SIG-M5 treated with dmso at 0.1 percent for 504 hours (cell line): ENCODE data around the gene IRGQ.
"Not testable (repeated sequence)": the region's sequence is repeated elsewhere in the genome, so short reads cannot be mapped to it uniquely, and the experiment has no call there.

Experiments
- DNase-seq: peaks from one replicate; lab custom pipeline; 2025; ENCODE audit not compliant: unreplicated experiment; lab: John Stamatoyannopoulos, UW

Gene IRGQ

GRCh38 chr19:43625918-43626579, 30.1 kb upstream of the IRGQ start:
- DNase-seq, result peak; percentile 24

- DNase-seq, result peak; percentile 35
Measured at GRCh38 chr19:43624933-43625332, 29.0 kb upstream of the IRGQ start.

GRCh38 chr19:43623889-43624670, 28.1 kb upstream of the IRGQ start:
- no peak for DNase-seq

GRCh38 chr19:43622956-43623355, 27.0 kb upstream of the IRGQ start:
- DNase-seq, result no peak

- DNase-seq, result no peak
Measured at GRCh38 chr19:43622070-43622469, 26.1 kb upstream of the IRGQ start.

GRCh38 chr19:43620061-43621001, 24.4 kb upstream of the IRGQ start:
- no peak for DNase-seq

- DNase-seq, result peak; percentile 77
Measured at GRCh38 chr19:43619262-43620060, 23.5 kb upstream of the IRGQ start, which contains the start of gene ZNF428. ZNF428 (minus strand) TSS chr19:43619629; CDS start chr19:43614304, 5,325 bp downstream.

- peak; percentile 66 for DNase-seq
Measured at GRCh38 chr19:43618921-43619261, 23.0 kb upstream of the IRGQ start.

GRCh38 chr19:43616954-43617353, 21.0 kb upstream of the IRGQ start:
- no peak for DNase-seq

GRCh38 chr19:43616306-43616705, 20.4 kb upstream of the IRGQ start:
- DNase-seq, result no peak

GRCh38 chr19:43612374-43612773, 16.4 kb upstream of the IRGQ start:
- no peak for DNase-seq

GRCh38 chr19:43611788-43612187, 15.9 kb upstream of the IRGQ start, which contains the start of gene SRRM5:
SRRM5 (plus strand) TSS chr19:43612088; CDS start chr19:43612122, 34 bp downstream.
- DNase-seq, result no peak

GRCh38 chr19:43610493-43610892, 14.6 kb upstream of the IRGQ start:
- no peak for DNase-seq

- DNase-seq, result no peak
Measured at GRCh38 chr19:43609872-43610271, 13.9 kb upstream of the IRGQ start.

GRCh38 chr19:43607238-43608205, 11.6 kb upstream of the IRGQ start:
- no peak for DNase-seq

- DNase-seq, result no peak
Measured at GRCh38 chr19:43606569-43607229, 10.8 kb upstream of the IRGQ start.

- DNase-seq, result no peak
Measured at GRCh38 chr19:43605875-43606568, 10.1 kb upstream of the IRGQ start.

- not testable (repeated sequence) for DNase-seq
Measured at GRCh38 chr19:43600326-43600725, 4.4 kb upstream of the IRGQ start.
